Astrocyte of the cerebellum (primary cell): ENCODE results near the gene ABCC3.

ENCODE experiments used
- DNase-seq: peaks from one replicate; pipeline ENCODE4 v3.0.0-alpha.2; 2011; ENCODE audit warnings: low read depth
- H3K4me3 ChIP-seq: 2 replicates; pipeline ENCODE4 v1.5.1; 2011; ENCODE audit warnings: mild to moderate bottlenecking, low read depth, low read length, moderate library complexity
- in situ Hi-C: cut with HindIII; loops from 2 replicates; pipeline ENCODE4 v1.10.0; 2017; ENCODE audit warnings: low sequenced_read_pairs
- TF ChIP-seq, protein P1 (sequence below): IDR thresholded peaks from 2 replicates; pipeline ENCODE4 v1.5.1; 2012; ENCODE audit warnings: low read length, low read depth, moderate library complexity, mild to moderate bottlenecking; ENCODE audit errors: missing control alignments

ABCC3 gene

DNA sequence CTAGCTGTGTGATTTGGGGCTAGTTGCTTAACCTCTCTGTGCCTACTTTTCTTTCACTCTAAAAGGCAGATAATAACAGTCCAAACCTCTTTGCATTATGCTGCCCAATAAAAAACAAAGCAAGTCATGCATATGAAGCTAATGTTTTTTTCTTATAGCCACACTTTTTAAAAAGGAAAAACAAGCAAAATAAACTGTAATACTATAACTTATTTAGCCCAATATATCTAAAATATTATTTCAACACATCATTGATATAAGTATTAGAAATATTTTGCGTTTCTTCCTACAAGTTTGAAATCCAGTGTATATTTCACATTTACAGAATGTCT, 50.6 kb downstream of the ABCC3 start:
- TF ChIP-seq, protein P1, sequence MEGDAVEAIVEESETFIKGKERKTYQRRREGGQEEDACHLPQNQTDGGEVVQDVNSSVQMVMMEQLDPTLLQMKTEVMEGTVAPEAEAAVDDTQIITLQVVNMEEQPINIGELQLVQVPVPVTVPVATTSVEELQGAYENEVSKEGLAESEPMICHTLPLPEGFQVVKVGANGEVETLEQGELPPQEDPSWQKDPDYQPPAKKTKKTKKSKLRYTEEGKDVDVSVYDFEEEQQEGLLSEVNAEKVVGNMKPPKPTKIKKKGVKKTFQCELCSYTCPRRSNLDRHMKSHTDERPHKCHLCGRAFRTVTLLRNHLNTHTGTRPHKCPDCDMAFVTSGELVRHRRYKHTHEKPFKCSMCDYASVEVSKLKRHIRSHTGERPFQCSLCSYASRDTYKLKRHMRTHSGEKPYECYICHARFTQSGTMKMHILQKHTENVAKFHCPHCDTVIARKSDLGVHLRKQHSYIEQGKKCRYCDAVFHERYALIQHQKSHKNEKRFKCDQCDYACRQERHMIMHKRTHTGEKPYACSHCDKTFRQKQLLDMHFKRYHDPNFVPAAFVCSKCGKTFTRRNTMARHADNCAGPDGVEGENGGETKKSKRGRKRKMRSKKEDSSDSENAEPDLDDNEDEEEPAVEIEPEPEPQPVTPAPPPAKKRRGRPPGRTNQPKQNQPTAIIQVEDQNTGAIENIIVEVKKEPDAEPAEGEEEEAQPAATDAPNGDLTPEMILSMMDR, result no peak
- no peak overlapping the region for H3K4me3 ChIP-seq
- DNase-seq, result no peak
- in situ Hi-C loops, result no loop called here

DNA sequence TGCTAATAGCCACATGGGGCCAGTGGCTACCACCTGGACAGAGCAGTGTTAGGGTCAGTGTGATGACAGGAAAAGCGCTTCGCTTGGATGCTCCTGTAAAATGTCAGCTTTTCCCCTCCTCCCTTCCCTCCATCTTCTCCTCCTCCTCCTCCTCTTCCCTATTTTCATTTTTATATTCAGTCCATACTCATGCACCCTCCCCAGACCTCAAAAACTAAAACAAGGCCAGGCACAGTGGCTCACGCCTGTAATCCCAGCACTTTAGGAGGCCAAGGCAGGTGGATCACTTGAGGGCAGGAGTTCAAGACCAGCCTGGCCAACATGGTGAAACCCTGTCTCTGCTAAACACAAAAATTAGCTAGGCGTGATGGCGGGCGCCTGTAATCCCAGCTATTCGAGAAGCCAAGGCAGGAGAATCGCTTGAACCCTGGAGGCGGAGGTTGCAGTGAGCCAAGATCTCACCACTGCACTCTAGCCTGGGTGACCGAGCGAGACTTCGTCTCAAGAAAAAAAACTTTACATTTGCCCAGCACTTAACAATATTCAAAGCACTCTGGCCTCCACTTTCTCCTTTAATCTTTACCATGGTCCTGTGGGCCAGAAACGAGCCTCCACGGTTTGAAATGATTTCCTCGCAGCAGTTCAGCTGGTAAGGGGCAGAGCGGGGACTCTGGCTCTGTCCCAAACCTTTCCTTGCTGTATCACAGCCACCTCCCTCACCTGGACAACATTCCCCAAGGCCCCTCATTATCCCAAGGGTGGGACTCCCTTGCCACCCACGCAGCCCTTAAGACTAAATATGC, 51.2 kb downstream of the ABCC3 start:
- in situ Hi-C loops, result no loop called here
- no peak overlapping the region for H3K4me3 ChIP-seq
- no peak for DNase-seq
- TF ChIP-seq, protein P1, result no peak

DNA sequence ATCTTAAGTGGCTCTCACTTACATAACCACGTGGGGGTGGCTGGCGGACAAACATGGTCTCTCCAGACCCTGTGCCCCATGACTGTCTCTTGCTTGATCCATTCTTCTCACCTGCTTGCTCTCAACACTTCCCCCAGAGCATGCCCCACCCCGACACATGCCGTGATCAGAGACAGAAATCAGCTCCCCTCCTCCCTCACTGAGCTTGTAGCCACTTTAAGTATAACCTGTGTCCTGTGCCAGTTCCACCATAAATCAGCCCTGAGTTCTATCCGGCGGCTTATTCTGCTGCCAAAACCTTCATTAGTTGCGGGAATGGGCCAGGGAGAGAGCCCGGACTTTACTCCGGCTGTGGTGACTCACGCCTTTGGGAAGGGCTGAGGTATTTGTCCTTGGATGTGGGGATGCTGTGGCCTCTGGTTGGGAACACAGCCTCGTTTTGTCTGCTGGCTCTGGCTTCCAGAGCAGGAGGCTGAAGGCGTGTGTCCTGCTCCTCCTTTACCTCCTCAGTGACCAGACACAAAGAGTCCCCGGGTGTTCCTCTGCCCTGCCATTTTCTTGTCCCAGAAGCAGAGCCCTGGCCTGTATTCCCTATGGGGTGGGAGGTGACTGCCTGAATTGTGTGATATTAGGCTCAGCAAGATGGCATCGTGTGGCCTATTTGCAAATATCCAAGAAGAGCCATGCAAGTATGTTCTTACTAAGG, 52.0 kb downstream of the ABCC3 start:
- TF ChIP-seq, protein P1, result no peak
- peak; percentile 90 for DNase-seq
- in situ Hi-C loops, result no loop called here
- no peak overlapping the region for H3K4me3 ChIP-seq

DNA sequence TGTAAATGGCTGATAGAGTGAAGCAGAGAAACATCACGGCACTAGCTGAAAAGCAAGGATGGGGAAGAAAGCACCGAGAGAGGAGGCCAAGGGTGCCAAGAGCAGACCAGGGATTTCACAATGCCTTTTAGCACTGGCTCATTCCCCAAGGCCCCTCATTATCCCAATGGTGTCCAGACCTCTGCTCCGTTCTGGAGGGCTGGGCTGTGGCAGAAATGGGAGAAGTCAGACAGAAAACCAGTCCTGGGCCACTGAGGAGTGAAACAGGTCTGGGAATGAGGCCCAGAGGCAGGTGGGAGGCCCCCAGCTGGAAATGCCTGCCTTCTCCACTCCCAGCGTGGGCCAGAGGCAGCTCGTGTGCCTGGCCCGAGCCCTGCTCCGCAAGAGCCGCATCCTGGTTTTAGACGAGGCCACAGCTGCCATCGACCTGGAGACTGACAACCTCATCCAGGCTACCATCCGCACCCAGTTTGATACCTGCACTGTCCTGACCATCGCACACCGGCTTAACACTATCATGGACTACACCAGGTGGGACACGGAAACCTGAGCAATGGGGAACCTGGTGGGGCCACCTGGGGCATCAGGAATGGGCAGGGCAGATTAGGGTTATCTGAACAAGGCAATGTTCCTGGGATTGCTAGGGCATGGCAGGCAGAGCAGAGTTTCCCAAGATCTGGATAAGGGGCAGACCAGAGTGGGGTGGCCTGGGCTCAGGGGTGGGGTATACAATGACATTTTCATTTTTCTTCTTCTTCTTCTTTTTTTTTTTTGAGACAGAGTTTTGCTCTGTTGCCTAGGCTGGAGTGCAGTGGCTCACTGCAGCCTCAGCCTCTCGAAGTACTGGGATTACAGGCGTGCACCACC, 52.8 kb downstream of the ABCC3 start:
- TF ChIP-seq, protein P1, result no peak
- H3K4me3 ChIP-seq, result peak overlapping the region; percentile 28
- in situ Hi-C loops, result no loop called here
- DNase-seq, result peak; percentile 79

DNA sequence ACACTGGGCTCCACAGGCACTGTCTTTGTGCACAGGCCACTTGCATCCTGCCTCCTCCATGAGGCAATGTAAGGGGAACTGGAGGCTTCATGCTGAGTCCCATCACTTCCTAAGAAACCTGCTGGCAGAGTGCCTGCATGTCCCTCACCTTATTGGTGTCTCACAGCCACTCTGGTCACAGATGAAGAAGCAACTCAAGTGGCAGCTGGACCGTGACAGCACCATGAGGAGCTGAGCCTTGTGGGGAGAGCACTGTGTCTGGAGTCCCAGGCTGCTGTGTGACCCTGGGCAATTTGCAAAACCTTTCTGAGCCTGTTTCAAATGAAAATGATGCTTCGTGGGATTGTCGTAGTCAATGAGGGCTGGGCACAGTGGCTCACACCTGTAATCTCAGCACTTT, 53.6 kb downstream of the ABCC3 start:
- DNase-seq, result no peak
- TF ChIP-seq, protein P1, result no peak
- no peak overlapping the region for H3K4me3 ChIP-seq
- in situ Hi-C loops, result no loop called here

DNA sequence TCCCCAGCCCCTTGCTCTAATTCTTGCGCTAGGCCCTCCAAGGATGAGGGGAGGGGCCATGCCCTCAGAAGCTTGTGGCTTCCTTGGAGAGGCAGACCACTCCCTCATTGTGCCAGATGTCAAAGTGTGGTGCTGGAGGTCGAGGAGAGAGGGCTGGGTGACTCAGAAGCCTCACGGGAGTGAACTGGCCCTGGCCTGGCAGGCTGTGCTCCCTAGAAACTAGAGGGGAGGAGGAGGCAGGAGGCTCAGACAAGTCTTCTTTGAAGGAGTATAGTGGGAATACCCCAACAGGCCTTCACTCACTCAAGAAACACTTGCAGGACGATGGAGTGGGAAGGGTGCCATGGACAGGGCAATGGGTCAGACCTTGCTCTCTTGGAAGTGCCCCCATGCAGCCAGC, 54.6 kb downstream of the ABCC3 start:
- H3K4me3 ChIP-seq, result no peak overlapping the region
- TF ChIP-seq, protein P1, result no peak
- in situ Hi-C loops, result no loop called here
- DNase-seq, result no peak
